Caki2 (cell line): ENCODE data around the gene GSE1. TPM values are rescaled to one million over a fixed set of nuclear protein-coding genes. Genes with fewer than 3 reads are reported as not detected.

Experiments
- DNase-seq: peaks from one replicate; pipeline ENCODE4 v3.0.0-alpha.2; 2015; ENCODE audit warnings: low read depth
- in situ Hi-C: cut with HindIII; loops from 2 replicates; pipeline ENCODE4 v1.10.0; 2016; ENCODE audit warnings: low sequenced_read_pairs, low pct_unique_long_range_greater_than_20kb, mixed read lengths
- total RNA-seq: library from RNA; depleted of rRNA; stranded (reverse); fragments of >200 nt; shearing (Covaris generic); gene quantifications from 2 replicates; pipeline ENCODE4 v1.2.3, GENCODE V29; 2014; ENCODE audit warnings: low replicate concordance

The GSE1 gene
- total RNA-seq, 1 experiment from 2014 or later, result 7.1 TPM

DNA sequence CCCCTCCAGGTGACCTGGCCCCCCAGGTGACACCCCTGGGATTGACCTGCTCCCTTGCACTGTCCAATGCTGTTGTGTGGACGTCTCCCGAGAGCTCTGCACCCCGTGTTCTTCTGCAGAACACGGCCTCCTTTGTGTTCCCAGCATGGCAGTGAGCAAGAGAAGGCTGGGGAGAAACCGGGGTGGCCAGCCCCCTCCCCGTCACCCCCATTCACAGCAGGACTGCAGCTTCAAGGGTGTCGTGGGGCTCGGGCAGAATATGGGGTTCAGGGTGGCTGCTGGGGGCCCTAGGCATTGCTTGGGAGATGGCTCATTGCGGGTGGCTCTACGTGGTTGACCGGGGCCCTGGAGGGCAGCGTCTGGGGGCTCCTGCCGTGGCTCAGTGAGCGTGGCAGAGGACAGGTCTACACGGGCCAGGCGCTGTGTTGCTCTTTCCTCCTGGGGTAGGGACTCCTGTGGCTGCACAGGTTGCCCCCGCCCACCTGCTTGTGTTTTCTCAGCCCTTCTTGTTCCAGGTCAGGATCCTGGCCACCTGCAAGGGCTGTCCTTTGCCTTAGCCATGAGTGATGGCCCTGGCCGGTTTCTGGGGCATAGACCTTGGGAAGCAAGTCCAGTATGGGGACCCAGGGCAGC, 12.5 kb downstream of the GSE1 start:
- no peak for DNase-seq
- in situ Hi-C loops, result no loop called here

DNA sequence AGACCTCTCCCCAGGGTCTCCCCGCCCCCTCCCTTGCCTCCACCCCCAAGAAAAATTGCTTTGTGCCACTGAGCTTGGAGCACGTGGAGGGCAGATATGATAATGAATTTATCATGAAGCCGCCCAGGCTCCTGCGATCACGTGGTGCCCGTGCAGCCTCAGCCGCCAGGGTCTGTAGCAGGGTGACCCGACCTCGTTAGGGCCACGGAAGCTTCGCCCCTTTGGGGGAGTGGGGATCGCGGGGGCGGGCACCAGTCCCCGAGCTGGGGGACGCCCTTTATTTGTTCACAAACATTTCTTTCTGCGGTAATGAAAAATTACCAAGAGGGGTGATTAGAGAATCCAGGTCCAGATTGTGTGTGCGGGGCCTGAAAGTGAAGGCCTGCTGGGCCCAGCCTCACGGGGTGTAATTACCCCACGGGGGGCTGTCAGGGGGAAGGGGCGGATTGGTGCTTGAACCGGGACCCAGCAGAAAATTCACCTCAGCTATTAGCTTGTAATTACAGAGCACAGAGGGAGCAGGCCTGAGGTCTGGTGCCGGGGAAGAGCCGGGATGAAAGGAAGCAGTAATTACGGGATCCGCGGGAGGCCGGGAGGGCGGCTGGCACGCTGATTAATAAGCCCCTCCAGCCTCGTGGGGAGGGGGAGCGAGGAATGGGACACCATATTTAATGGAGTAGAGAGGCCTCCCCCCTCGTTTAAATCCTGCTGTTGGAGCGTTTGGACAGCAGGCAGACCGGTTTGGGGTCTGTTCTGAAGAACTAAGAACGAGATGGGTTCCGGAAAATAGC, 13.3 kb downstream of the GSE1 start:
- in situ Hi-C loops, result no loop called here
- no peak for DNase-seq

DNA sequence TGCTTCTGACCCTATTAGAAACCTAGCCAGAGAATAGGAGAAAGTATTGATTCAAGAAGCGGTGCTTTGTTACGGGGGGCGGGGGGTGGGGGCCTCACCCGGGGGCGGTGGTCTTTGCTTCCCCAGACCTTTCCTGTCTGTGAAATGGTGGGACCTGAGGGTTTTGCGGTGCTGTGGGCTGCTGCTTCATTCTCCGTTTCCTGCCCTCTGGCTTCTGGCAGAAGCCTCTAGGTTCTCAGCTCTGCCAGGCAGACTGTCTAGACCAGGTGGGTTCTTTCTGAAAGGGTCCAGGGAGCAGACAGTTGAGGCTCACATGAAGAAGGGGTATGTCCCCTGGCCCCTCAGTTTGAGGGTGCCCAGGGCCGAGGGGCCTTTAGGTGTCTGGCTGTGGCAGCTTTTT, 14.0 kb downstream of the GSE1 start:
- DNase-seq, result no peak
- in situ Hi-C loops, result no loop called here

DNA sequence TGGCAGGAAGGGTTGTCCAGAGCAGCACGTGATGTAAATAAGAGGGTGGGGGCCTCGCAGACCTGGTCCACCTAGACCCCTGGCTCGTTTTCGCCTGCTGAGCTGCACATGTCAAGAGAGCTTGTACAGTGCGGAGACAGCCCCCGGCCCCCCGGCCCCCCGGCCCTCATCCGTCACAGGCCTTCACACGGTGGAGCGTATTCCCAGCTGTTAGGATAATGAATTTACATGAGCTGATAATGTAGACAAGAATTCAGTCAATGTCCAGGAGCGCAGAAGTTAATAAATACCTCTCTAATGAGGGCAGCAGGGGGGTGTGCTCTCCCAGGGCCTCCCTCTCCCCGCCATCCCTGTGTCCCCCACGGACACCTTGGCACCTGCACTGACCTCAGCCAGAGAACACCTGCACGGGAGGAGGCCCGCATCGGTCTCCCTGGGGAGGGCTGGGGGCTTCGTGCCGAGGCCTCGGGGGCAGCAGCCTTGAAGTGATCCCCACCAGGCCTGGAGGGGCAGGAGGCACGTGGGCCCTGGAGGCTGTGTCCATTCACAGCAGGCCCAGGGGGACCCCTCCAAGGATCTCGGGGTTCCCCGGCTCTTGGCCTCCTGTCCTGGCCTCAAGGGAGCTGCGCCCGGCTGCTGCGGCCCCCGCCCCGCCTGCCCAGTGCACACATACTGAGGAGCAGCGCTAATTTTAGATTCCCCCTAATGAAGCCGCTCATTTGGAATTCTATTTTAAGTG, 14.6 kb downstream of the GSE1 start:
- in situ Hi-C loops, result no loop called here
- DNase-seq, result no peak

DNA sequence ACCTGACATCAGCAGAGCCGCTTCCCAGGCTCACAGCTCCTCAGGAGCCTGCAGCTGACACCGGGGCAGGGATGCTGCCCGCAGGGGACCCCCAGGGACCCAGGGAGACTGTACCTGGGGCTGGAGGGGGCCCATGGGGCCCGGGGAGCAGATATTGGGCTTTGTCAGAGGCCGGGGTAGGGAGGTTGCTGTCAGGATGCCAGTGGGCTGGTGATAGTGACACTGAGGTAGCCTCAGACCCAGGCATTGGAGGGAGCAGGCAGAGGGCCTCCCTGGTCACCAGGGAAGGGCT, 15.1 kb downstream of the GSE1 start:
- in situ Hi-C loops, result no loop called here
- no peak for DNase-seq

DNA sequence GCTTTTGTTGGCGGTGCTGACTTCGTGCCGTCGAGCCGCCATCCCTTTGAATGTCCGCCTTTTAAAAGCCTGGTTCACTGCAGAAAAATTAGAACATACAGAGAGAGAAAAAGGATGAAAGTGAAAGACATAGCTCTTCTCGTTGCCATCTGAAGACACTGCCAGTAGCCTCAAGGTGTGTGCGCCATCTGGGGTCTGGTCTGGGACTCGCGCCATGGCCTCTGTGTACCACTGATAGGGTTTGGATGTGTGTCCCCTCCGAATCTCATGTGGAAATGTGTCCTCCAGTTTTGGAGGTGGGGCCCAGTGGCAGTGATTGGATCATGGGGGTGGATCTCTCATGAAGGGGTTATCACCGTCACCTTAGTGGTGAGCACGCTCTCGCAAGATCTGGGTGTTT, 15.5 kb downstream of the GSE1 start:
- in situ Hi-C loops, result no loop called here
- no peak for DNase-seq

DNA sequence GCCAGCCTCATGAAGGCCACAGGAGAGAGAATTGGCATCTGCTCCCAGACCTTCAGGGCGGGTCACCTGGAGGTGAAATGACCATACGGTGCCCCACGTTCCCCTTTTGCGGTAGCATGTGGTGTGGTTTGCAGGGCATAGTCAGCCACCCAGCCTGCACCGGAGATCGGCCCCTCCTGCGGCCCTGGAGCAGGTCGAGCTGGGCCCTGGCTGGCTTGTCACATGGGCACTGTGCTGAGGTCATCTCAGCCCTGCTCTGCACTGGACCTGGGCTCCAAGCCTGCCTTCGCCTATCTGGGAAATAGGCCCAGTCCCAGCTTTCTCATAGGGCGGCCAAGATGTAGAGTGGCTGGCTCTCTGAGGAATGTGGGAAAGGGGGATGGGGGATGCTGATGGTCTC, 16.2 kb downstream of the GSE1 start:
- in situ Hi-C loops, result no loop called here
- DNase-seq, result no peak

DNA sequence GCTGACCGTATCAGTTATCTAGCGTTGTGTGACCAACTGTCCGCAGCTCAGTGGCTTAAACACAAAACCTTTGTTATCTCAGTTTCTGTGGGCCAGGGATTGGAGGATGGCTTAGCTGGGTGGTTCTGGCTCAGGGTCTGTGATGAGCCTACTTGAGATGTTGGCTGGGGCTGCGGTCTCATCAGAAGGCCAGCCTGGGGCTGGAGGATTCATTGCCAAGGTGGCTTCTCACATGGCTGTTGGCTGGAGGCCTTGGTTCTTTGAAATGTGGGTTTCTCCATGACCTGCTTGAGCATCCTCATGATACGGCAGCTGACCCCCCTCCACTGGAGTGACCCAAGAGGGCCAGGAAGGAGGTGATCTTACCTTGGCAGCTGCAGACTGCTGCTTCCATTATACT, 16.7 kb downstream of the GSE1 start:
- in situ Hi-C loops, result no loop called here
- no peak for DNase-seq

DNA sequence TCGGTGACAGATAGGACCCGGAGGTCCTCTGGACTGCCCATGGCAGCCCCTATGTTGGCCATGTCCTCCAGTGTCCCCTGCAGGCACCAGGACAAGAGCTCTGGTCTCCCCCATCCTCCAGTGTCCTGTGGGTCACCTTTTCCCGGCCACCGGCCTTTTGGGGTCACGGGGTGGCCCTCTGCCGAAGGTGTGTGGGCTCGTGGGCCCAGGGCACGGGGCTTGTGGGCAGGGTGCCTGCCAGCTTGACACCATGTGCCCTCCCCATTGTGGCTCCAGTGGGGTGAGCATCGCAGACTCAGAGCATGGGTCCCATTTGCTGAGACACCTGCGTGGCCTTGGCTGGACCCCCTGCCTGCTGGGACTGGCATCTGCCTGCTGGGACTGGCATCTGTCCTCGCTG, 18.1 kb downstream of the GSE1 start:
- in situ Hi-C loops, result no loop called here
- DNase-seq, result no peak

DNA sequence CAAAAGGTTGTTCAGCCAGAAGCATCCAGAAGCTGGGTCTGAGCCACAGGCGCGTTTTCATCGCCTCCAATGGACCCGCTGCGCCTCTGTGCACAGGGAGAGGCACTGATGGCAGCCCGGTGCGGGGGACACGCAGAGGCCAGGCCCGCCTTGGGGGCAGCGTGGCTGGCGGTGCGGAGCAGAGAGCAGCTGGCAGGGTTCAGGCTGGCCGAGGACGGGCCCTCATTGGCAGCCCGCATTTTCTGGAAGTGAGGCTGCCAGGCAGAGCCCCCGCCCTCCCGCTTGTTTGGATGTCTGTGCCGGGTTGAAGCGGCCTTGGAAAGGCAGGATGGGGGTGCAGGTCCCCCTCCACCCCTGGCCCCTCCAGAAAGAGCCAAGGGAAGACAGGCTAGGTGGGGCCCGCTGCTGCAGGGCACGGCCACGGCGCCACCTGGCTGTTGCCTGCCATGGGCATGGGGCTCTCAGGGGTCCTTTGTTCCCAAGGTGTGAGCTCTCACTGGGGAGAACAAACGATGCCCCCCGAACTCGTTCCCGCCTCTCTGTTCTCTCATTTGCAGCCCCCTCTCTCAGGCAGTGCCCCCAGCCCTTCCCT, 18.8 kb downstream of the GSE1 start:
- no peak for DNase-seq
- in situ Hi-C loops, result no loop called here

DNA sequence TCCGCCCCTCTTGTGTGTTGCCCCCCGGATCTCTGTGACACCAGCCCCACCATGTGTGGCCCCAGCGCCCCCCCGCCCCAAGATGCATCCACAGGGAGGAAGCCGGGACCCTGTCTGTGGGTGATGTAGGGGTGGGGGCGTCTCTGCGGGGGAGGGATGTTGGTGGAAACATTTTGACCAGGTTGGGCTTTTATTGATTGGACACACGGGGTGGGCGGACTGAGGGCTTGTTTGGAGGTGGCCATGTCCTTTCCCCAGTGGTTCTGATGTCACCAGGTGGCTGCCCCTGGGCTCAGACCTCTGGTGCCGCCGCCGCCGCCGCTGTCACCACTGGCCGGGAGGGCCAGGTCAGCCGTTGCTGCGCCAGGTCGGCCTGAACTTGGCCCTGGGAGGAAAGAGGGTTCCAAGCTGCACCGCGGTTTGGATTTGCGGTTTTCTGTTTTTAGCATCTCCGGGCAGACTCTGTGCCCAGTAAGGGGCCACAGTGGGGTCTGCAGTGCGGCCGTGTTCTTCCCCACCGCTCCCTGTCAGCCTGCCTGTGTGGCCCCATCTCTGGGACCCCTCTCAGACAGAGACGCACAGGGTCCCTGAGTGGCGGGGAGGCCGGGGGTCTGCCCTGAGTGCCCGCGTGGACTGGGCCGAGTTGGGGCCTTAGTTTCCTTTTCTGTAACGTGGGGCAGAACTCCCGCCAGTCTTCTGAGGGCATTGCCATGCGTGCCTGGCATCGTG, 19.8 kb downstream of the GSE1 start:
- DNase-seq, result no peak
- in situ Hi-C loops, result no loop called here

DNA sequence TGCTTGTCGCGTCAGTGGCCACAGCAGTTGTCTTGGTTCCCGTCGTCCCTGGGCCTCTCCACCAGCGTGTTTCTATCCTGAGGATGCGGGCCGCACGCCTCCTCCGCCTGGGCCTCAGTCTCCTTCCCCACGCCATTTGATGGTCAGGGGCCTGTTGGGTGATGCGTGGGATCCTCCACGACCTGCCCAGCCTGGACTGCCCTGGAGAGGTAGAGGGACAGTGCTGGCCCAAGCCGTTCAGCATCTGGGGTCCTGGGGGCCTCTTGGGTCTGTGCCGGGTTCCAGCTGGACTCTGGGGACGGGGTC, 20.3 kb downstream of the GSE1 start:
- no peak for DNase-seq
- in situ Hi-C loops, result no loop called here

DNA sequence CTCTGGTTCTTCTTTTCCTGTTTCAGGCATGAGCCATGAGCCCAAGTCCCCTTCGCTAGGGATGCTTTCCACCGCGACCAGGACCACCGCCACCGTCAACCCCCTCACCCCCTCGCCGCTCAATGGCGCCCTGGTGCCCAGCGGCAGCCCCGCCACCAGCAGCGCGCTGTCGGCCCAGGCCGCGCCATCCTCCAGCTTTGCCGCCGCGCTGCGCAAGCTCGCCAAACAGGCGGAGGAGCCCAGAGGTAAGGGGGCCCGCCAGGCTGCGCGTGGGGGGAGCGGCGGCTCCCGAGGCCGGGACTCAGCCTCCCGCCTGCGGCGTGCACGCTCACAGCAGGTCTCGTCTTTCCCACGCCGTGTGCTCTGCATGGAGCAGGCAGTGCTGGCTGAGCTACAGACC, 20.8 kb downstream of the GSE1 start:
- DNase-seq, result no peak
- in situ Hi-C loops, result no loop called here

DNA sequence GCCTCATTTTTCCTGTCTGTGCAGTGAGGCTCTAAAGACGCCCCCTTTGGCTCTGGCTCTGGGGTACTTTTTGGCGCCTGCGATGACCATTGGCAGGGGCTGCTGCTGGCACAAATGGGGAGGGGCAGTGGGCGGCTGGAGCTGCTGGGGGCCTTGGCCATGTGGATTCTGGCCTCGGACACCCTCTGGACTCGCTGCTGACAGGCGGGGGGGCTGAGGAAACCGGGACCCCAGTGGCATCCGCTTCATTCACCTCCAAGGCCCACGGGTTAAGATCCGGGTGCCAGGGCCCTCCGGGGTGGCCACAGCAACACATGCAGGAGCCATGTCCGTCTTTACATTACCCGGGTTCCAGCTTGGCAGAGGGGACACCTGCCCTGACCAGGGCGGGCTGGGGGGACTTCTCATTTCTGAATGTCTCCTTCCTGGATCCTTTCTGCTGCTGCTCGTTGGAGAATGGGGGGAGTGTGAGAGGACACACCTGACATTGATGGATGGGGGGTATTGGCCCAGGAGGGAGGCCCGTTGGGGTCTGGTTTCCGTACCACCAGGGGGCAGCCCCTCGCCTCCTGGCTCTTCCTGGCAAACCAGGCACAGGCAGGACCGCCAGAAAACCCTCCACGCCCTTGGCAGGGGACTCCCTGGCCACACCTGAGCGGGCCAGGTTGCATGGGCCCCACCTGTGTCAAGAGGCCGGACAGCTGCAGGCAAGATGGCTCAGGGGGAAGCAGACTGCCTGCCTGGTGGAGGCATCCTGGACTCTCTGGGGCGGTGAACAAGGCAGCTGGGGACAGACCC, 21.8 kb downstream of the GSE1 start:
- in situ Hi-C loops, result no loop called here

DNA sequence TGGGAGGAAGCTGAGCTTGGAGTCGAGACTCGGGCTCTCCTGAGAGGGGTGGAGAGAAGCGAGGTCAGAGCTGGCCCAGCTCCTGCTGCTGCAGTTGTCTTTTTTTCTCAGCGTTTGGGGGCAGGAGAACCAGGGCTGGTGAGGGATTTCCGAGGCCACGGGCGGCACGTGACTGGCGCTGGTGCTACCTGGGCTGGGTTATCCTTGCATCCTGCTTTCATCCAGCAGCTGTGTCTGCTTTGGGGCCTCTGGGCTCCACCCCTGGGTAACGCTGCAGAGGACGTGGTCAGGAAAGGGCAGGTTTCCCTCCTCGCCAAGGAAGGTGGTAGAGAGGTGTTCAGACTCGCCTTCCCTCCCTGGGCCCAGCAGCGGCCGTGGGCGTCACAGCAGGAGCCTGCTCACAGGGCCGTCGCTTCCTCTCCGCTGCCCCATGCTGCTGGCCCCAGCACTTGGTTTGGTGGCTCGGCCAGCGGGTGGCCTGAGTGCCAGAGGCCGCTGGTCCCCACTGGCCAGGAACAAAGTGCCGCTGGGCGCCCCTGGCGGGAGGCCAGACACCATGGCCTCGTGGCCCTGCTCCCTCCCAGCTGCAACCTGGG, 22.5 kb downstream of the GSE1 start:
- in situ Hi-C loops, result no loop called here
- DNase-seq, result no peak

More for the DNA sequence above, 21.8 kb downstream of the GSE1 start:
- no peak for DNase-seq

DNA sequence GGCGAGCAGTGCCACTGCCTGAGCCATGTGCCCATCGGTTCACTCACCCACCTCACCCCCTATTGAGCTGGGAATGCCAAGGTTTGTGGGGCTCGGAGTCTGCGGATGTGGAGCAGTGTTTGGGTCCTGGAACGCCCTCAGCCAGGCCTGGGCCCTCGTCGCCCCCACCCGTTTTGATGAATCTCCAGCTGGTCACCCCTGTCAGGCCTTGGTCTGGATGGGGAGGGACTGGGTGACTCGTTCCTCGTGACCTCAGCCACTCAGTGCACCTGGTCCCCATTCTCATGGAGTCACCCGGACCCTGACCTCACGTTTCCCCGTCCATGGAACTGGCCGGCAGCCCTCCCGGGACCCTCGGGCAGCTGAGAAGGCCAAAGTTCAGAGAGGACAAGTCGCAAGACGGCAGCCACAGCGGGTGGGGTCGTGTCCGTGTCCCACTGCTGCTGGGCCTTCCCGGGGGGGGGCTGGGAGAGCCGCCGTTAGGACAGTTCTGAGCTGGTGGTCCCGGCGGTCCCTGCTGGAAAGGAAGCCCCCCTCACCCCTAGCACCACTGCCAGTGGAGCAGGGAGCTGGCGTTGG, 23.2 kb downstream of the GSE1 start:
- DNase-seq, result no peak
- in situ Hi-C loops, result no loop called here

DNA sequence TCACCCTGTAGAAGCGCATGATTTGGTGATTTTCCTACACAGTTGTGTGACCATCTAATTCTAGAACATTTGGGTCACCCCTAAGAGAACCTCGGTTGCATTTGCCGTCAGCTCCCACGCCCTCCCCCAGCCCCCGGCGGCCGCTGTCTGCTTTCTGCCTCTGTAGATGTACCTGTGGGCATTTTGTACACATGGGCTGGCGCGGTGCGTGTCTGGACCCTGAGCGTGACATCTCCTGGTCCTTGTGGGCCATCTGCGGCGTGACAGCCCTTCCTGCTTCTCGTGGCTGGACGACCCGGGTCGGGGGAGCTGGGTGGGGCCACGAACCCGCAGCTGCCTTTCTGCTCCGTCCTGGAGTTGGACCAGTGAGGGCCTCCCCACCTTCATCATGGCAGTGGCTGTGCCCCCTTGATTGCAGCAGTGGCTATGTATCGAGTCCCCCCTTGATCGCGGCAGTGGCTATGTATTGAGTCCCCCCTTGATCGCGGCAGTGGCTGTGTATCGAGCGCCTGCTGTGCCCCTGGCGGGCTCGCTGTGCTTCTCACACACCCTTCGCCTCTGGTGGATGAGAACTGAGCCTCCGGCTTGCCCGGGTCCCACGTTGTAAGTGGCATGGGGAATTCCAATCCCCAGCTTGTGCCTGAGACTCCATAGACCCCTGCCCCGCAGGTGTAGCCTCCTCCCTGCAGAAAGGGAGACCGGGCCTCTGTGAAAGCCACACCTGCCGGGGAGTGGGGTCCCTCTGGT, 24.1 kb downstream of the GSE1 start:
- DNase-seq, result no peak
- in situ Hi-C loops, result no loop called here
